GM21360 (cell line): ENCODE data around the gene RBM48.
"Not testable (repeated sequence)": the region's sequence is repeated elsewhere in the genome, so short reads cannot be mapped to it uniquely, and the experiment has no call there.

Experiments used
- ATAC-seq: cut with Tn5 transposase; IDR thresholded peaks from one replicate; pipeline ENCODE4 v1.9.1; 2021; ENCODE audit warnings: mild to moderate bottlenecking, moderate library complexity; ENCODE audit not compliant: unreplicated experiment

RBM48 gene

GRCh38 chr7:92543542-92543941 is 14.9 kb downstream of the RBM48 start:
- not testable (repeated sequence) for ATAC-seq

GRCh38 chr7:92545116-92545515 is 16.5 kb downstream of the RBM48 start:
- not testable (repeated sequence) for ATAC-seq

DNA sequence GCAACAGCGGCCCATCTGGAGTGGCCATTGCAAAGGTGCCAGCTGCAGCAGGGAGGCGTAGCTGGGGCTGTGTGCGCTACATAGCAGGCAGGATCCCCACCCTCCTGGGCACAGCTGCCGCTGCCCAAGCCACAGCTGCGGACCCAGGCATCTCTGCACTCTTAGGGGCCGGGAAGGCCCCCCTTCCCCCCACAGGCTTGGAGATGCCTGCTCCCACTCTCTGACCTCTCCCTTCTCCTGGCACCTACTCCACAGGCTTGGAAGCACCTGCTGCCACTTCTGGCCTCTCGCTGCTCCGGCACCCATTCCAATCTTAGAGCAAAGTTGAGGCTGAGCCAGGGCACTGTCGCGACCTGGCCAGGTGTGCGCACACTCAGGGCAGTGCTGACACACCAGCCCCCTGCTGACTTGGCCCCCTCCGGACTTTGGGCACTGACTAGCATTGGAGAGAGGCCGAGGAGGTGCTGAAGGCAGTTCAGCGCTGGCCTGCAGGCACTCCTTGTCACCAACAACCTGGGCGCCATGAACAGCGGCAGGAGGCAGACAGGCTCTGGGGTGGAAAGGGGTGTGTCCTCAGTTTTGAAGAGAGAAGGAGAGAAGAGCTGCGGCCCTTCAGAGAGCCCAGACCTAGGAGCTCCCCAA is 18.4 kb downstream of the RBM48 start:
- no peak for ATAC-seq

DNA sequence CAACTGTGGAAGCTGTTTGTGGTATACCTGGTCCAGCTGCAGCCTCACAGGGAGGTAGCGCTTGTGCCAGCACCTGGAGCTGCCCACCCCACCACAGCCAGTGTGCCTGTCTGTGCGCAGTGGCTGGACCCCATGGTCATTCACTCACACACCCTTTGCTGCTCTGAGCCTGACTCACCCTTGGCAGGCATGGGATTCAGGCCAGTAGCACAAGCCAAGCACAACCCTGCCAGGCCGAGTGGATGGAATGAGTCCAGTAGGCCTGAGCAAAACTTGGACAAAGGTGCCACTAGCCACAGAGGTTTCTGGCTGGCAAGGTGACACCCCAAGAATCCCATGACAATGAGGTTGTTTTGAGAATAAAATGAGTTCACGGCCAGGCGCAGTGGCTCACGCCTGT is 19.0 kb downstream of the RBM48 start:
- ATAC-seq, result no peak

DNA sequence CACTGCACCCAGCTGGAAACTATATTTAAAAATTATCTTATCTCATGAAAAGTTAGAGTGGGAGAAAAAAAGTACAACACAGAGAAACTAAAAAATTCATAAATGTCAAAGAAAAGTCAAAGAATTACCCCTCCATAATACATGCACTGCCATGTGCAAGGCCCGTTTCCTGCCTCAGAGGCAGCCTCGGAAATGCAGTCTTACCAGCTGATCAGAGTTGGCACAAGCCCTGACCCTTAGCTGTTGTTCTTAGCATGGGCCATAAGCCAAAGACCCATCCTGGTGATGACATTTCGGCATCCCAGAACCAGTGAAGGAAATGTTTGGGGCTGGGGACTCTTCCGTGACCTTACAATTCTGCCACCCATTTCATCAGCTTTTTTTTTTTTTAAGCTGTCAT is 21.6 kb downstream of the RBM48 start:
- no peak for ATAC-seq

DNA sequence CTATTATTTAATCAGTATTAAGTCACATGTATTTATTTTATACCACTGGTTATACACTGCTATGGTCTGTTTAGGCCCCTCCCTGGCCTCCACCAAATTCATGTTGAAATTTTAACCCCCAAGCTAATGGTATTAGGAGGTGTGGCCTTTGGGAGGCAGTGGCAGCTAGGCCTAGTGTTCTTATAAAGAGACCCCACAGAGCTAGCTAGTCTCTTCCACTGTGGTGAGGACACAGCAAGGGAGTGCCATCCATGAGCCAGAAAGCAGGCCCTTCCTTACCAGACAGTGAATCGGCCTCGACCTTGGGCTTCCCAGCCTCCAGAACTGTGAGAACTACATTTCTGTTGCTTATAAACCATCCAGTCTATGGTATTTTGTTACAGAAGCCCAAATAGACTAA is 28.7 kb downstream of the RBM48 start:
- ATAC-seq, result no peak

- no peak for ATAC-seq
Observed at GRCh38 chr7:92557808-92558362, 29.3 kb downstream of the RBM48 start.

DNA sequence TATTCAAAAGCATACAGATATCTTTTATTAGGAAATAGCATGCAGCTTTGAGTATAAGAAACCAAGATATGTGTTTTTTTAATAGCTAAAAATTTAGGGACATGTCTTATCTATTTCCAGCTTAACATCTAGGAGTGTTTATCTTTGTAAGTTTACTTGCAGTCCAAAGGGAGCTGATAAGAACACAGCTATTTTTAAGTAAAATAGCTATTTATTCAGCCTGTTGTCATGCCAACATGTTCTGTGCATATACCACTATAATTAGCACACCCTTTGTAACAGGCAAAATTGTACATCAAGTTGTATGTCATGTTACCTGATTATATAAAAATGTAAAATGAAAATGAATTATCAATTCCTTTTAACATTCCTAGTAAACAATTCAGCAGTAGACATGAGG is 32.0 kb downstream of the RBM48 start:
- ATAC-seq, result no peak

- no peak for ATAC-seq
Observed at GRCh38 chr7:92563345-92563744, 34.8 kb downstream of the RBM48 start.

DNA sequence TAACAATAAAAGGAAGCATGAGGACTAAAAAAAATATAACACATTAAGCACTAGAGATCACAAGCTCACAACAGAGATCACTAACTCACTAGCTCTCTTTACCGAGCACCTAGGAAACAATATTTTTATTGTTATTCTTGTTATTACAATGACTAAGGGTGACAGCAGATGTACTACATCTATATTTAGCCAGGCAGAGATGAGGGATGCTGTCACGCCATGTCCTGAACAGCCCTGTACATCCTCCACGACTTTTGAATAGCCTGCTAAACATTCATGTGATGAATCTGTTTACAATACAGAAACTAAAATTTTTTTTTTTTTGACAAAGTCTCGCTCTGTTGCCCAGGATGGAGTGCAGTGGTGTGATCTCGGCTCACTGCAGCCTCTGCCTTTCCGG is 38.9 kb downstream of the RBM48 start:
- ATAC-seq, result no peak

DNA sequence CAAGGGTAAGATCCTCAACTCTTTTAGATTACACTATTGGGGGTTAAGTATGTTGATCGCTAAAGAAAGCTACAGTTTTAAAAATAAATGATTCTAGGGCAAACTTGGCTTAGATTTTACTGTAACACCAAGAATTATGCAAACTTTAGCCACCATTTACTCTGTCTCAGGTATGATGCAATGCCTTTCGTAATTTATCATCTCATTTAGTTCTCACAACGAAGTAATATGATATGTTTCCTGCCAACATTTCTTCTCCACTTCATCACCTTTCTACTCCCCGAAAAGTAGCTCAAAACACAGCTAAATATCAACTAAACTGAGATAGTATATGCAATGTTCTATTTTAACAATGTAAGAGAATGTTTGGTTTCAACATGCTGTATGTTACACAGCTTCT is 40.5 kb downstream of the RBM48 start:
- no peak for ATAC-seq

- no peak for ATAC-seq
Observed at GRCh38 chr7:92576296-92576695, 47.7 kb downstream of the RBM48 start.

- no peak for ATAC-seq
Observed at GRCh38 chr7:92582948-92583347, 54.4 kb downstream of the RBM48 start.

- no peak for ATAC-seq
Observed at GRCh38 chr7:92584953-92585352, 56.4 kb downstream of the RBM48 start.

GRCh38 chr7:92586403-92586802 is 57.8 kb downstream of the RBM48 start:
- no peak for ATAC-seq

- no peak for ATAC-seq
Observed at GRCh38 chr7:92586841-92587240, 58.2 kb downstream of the RBM48 start.
